Anterior cingulate cortex (tissue), 58 donors: ENCODE results near the gene LUC7L.

Source experiments
- DNase-seq, 58 donors: peaks; one replicate each; lab custom pipeline; 2025; lab: John Stamatoyannopoulos, UW

The LUC7L gene

DNA sequence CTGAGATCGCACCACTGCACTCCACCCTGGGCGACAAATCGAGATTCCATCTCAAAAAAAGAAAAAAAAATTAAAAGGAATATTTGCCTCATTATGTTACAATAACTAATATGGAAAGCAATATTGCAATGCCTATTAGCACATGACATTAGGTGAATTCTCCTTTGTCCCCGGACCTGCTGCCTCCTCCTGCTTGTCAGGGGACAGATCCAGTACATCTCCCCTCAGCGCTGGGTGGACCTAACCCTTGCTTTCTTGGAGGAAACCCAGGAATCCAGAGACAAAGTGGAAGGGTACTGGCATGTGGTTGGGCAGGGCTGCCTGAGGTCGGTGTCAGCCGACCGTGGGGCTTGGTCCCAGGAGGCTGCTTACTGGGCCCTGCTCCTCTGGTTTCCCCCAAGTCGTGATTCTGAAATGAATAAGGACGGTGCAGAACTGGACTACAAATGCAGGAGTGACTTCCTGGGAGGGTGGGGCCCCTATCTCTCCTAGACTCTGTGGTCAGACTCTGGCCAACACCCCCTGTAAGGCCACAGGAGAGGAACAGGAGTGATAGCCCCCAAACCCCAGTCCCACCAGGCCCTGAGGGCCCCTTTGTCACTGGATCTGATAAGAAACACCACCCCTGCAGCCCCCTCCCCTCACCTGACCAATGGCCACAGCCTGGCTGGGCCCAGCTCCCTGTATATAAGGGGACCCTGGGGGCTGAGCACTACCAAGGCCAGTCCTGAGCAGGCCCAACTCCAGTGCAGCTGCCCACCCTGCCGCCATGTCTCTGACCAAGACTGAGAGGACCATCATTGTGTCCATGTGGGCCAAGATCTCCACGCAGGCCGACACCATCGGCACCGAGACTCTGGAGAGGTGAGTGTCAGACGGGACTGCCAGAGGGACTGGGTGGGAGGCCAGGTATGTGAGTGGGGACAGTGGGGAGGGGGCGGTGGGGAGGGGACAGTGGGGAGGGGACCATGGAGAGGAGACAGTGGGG is 76.8 kb downstream of the LUC7L start, which contains the start of gene HBZ:
TSS of gene HBZ (plus strand) at position 504 of the 988 bp plus-strand sequence. CDS start at position 770, 266 bp downstream.
- DNase-seq: no peak

DNA sequence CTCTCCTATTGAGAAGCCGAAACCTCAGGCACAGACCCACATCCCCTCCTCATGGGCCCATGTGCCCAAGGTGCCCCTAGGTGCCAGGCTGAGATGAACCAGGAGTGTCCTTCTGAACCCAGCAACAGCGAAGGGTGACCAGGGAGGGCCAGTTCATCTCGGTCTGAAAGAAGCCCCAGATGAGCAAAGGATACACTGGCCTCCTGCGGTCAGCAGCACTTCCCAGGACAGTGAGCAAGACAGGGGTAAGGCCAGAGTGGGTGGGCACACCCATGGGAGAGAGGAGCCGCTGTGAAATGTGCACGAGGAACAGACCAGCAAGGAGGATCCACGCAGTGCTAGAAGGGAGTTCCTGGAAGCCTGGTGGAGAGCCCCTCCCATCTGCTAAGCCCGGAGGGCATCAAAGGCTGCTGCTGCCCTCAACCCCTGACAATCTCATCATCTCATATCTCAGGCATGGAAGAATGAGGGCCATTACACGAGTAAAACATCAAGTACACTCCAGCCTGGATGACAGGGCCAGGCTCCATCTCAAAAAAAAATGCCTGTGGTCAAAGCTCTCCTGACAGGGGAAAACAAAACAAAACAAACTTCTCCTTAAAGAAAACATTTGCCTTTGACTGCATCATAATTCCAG is 80.1 kb downstream of the LUC7L start:
- no peak for DNase-seq

DNA sequence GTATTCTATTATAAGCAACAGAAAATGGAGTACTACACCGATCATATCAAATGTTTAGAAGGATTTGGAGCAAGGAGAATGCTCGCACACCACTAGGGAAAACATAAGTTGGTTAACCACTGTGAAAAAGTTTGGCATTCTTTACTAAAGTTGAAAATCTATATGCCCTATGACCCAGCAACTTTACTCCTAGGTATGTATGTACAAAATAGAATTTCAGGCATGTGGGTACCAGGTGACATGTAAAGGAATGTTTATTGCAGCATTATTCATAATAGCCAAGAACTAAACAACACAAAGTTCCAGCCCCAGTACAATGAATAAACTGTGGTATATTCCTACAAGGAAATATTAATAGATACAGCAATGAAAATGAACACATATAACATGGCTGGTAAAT is 82.6 kb downstream of the LUC7L start:
- DNase-seq: no peak

DNA sequence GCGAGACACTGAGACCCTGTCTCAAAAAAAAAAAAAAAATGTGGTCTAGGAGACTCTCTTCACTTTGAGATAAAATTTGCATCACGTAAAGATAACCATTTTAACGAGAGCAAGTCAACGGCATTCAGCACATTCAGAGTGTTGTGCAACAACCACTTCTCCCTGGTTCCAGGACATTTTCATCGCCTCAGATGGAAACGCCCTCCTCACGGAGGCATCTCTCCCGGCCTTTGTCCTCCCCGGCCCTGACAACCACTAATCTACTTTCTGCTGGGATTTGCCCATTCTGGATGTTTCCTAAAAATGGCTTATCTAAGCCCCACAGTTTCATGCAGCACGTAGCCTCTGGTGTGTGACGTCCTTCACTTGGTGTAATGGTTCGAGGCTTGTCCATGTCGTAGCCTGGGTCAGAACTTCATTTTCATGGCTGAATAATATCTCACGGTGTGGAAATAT is 84.4 kb downstream of the LUC7L start:
- DNase-seq: no peak

DNA sequence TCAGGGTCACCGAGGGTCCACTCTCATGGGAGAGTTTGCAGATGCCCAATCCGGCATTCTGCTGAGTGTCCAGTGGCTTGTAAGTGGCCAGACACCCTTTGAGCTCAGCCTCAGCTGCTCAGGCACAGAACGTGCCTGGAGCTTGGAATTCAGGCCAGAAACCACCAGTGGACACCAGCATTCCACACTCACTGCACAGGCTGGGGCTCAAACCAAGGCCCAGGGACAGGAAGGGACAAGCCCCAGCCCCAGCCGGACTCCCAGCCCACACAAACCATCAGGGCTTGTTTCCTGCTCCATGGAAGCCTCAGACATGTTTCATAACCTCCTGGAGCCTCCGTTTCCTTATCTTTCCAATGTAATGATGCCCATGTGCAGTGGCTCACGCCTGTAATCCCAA is 85.8 kb downstream of the LUC7L start:
- DNase-seq: no peak

DNA sequence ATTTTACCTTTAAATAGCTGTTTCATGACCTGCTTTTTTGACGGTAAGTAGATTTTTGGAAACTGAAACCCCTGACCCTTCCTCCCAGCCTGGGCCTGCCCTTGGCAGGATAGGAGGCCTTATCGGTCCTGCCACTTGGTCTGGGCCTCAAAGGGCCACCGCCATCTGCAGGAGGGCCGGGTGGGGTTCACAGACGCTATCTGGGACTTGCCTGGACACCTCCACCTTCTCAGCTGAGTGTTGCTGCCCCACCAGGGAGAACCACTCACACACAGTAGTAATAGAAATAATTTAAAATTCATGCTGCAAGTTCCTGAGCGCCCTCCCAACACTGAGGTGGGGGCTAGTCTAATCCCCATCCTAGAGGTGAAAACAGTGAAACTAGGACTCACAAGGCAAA is 86.2 kb downstream of the LUC7L start:
- DNase-seq: no peak

DNA sequence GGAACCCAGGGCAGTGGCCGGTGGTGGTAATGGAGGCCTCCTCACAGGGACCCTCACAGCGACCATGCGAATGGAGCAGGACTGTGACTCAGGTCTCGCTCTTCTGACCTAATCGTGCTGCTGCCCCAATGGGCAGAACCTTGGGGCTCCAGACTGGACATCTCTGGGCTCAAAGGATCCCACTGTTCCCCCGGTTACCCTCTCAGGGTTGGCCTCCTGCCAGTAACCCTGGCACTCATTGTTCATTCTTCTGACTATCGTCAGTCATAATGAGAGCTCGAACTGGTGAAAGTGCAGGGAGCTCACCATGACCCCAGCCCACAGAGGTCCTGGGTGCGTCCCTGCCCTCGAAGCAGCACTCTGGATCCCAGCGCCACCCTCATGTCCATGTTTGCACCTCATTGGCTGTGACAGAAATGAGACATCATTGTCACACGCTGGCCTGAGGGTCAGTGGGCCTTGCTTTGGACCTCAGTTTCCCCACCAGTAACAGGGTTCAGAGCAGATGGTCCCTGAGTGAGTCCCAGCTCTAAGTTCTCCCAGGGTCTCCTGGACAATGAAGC is 86.8 kb downstream of the LUC7L start:
- DNase-seq: peak in 11 of 58 donors; percentile 6 to 54 (median 19)

DNA sequence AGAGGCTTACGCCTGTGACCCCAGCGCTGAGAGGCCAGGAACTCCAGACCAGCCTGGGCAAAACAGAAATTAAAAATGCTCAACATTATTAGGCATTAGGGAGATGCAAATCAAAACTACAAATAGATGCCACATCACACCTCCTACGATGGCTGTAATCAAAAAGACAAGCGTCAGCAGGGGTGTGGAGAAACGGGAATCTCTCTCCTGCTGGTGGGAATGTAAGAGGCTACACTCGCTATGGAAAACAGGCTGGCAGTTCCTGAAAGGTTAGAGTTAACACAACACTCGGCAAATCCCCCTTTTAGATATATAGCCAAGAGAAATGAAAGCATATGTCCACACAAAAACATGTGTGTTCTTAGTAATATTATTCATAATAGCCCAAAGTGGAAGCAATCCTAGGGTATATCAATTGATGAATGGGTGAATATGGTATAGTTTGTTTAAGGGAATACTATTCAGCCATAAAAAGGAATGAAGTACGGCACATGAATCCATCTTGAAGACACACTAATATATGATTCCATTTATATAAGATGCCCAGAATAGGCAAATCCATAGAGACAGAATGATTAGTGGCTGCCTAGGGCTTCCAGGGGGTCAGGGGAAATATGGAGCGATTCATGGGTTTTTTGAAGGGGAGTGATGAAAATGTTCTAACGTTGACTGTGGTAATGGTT is 88.9 kb downstream of the LUC7L start:
- no peak for DNase-seq
